Tibial artery (tissue), 4 donors: ENCODE results near the gene KIAA0825.

Experiments
- DNase-seq, 2 donors: peaks; one replicate each; pipeline ENCODE4 v3.0.0-alpha.2; 2019
- H3K27ac ChIP-seq, 2 donors: fragments of 200-600 bp; sonication (generic) in 1 of 2; 1 replicate in 1 of 2; 2 replicates in 1 of 2; pipeline ENCODE4 v1.5.1; 2018 to 2019; ENCODE audit warnings: mild to moderate bottlenecking in 1 of 2
- H3K27me3 ChIP-seq, 2 donors: fragments of 200-600 bp; sonication (generic) in 1 of 2; one replicate each; pipeline versions ENCODE4 v1.5.1 to v1.6.0; 2016 to 2019
- H3K36me3 ChIP-seq, 3 donors: fragments of 200-600 bp; sonication (generic) in 2 of 3; one replicate each; pipeline ENCODE4 v1.5.1; 2016 to 2019; ENCODE audit warnings: mild to moderate bottlenecking in 2 of 3
- H3K4me1 ChIP-seq, 4 donors: fragments of 200-600 bp; sonication (generic) in 2 of 4; 1 replicate in 3 of 4; 2 replicates in 1 of 4; pipeline ENCODE4 v1.5.1; 2016 to 2019
- H3K4me3 ChIP-seq, 2 donors: fragments of 200-600 bp; sonication (generic) in 1 of 2; 1 replicate in 1 of 2; 2 replicates in 1 of 2; pipeline ENCODE4 v1.5.1; 2018 to 2019; ENCODE audit warnings: mild to moderate bottlenecking in 2 of 2
- H3K9me3 ChIP-seq, 3 donors: fragments of 200-600 bp; sonication (generic) in 1 of 3; one replicate each; pipeline ENCODE4 v1.5.1; 2016 to 2019
- intact Hi-C: fragments of 100-400 bp; cut with DNase I; formaldehyde crosslinking; loops from one replicate; pipeline ENCODE4 v1.15.0; 2023; ENCODE audit warnings: low total_unique reads
- TF ChIP-seq, protein P1 (sequence below), 2 experiments: fragments of 200-600 bp in 1 of 2; fragments of 450-650 bp in 1 of 2; IDR thresholded peaks; one replicate each; pipeline ENCODE4 v1.5.1; 2017 to 2019; ENCODE audit warnings: antibody characterized with exemption in 2 of 2, mild to moderate bottlenecking in 1 of 2, moderate library complexity in 1 of 2

KIAA0825 gene

DNA sequence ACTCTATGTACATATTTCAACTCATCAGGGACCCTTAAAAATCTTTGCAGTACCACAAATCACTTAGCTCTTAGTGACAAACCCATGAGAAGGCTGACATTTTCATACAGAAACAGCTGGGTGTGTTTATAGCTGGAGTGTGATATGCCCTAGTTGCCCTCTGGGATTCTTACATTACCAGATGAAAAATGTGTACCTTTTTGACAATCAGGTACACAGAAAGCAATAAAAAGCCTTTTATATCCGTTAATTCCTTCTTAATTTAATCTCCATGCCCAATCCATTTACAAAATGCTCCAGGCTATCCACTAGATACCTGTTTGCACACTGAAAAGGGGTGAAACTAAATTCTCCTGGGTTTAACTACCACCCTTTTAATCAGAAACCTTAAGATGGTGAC is 222.9 kb downstream of the KIAA0825 start:
- Histone ChIP-seq H3K27me3 (no peaks in the 10 kb centered on the region), H3K4me1 (no peaks in the 10 kb centered on the region), H3K4me3 (no peak overlapping the region), H3K27ac (no peak overlapping the region), H3K36me3 (no peaks in the 10 kb centered on the region), H3K9me3 (no peaks in the 10 kb centered on the region)
- intact Hi-C loops = no loop called here
- DNase-seq = no peak
- TF ChIP-seq, protein P1, sequence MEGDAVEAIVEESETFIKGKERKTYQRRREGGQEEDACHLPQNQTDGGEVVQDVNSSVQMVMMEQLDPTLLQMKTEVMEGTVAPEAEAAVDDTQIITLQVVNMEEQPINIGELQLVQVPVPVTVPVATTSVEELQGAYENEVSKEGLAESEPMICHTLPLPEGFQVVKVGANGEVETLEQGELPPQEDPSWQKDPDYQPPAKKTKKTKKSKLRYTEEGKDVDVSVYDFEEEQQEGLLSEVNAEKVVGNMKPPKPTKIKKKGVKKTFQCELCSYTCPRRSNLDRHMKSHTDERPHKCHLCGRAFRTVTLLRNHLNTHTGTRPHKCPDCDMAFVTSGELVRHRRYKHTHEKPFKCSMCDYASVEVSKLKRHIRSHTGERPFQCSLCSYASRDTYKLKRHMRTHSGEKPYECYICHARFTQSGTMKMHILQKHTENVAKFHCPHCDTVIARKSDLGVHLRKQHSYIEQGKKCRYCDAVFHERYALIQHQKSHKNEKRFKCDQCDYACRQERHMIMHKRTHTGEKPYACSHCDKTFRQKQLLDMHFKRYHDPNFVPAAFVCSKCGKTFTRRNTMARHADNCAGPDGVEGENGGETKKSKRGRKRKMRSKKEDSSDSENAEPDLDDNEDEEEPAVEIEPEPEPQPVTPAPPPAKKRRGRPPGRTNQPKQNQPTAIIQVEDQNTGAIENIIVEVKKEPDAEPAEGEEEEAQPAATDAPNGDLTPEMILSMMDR (IDR thresholded peaks at IDR 0.05) = no peak

DNA sequence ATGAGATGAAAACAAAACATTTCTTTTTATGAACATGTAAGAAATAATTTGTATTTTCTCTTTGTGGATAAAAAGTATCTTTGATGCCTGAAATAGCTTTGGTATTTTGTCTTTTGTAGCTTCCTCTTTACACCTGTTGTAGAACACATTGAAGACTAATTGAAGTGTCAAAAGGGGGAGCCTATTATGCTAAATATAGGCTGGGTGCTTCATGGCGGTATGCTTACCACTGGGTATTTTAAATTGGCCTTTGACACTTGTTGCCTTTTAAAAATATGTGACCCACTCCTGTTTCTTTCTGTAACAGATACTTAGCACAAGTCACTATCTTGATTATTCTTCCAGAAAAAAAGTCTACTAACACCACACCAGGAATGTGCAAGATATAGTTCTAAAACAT is 226.4 kb downstream of the KIAA0825 start:
- intact Hi-C loops = no loop called here
- TF ChIP-seq, protein P1 (IDR thresholded peaks at IDR 0.05) = no peak

DNA sequence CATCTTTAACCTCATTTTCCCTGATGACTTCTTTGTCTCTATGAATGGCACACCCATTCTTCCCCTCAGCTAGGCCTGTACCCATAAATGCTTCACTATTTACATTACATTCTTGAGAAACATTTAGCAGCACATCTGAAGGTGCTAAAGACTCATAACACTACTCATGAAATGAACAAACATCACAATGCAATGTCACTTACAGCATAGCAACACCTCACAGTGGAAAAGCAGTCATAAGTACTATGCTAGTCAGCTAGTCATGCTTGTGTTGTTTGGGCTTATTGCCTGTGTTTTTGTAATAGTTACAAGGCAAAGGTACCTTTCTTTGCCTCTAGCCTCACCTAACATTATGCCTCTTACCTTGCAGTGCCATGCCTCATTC is 228.9 kb downstream of the KIAA0825 start:
- Histone ChIP-seq H3K27ac (no peak overlapping the region), H3K9me3 (no peaks in the 10 kb centered on the region), H3K4me1 (no peaks in the 10 kb centered on the region), H3K27me3 (no peaks in the 10 kb centered on the region), H3K4me3 (no peak overlapping the region), H3K36me3 (no peaks in the 10 kb centered on the region)
- no peak for DNase-seq
- intact Hi-C loops = no loop called here
- TF ChIP-seq, protein P1 (IDR thresholded peaks at IDR 0.05) = no peak

More for the DNA sequence above, 226.4 kb downstream of the KIAA0825 start:
- Histone ChIP-seq H3K9me3 (no peaks in the 10 kb centered on the region), H3K27ac (no peak overlapping the region), H3K36me3 (no peaks in the 10 kb centered on the region), H3K27me3 (no peaks in the 10 kb centered on the region), H3K4me3 (no peak overlapping the region), H3K4me1 (no peaks in the 10 kb centered on the region)
- no peak for DNase-seq

DNA sequence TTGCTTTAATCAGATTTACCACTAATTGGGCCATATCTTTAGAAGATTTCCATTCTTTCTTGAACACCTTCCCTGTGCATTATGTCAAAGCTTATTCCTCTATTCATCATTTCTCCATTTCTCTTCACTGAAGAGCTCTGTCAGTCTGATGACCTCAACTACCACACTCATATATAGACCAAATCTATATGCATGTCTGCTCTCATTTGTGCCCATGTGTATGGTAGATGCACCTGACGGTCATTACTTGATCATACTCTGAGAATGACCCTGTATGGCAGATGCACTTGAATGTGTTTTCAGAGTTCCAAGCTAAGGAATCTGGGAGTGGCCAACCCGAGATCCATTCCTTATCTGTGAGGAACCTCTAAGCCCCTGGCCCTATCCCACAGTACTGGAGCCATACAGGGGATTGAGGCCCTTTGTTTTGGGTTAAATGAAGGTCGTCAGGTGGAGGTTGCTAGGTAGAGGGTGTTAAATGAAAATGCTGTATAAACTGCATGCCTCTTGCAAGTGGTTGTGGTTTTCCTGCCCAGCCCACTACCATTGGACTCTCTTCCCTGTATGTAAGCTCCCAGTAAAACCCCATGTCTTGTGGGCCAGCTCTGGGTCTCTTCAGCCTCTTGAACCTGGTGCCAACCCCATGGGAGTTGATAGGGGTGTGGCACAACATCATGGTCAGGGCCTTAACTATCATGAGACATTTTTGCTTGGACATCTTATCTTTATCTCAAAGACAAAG is 229.5 kb downstream of the KIAA0825 start:
- H3K4me1 ChIP-seq = no peaks in the 10 kb centered on the region
- H3K27ac ChIP-seq = no peak overlapping the region
- H3K36me3 ChIP-seq = peaks cover 0 to 3% (median 0%) of the 10 kb centered on the region in 3 donors
- intact Hi-C loops = no loop called here
- TF ChIP-seq, protein P1 (IDR thresholded peaks at IDR 0.05) = no peak
- no peak for DNase-seq
- no peaks in the 10 kb centered on the region for H3K9me3 ChIP-seq
- H3K4me3 ChIP-seq = no peak overlapping the region
- H3K27me3 ChIP-seq = no peaks in the 10 kb centered on the region

GRCh38 chr5:94385767-94386166 is 232.6 kb downstream of the KIAA0825 start:
- DNase-seq = no peak
- intact Hi-C loops = no loop called here
- TF ChIP-seq, protein P1 (IDR thresholded peaks at IDR 0.05) = no peak

More at GRCh38 chr5:94385767-94386166, 232.6 kb downstream of the KIAA0825 start:
- H3K27me3 ChIP-seq = no peaks in the 10 kb centered on the region
- no peaks in the 10 kb centered on the region for H3K9me3 ChIP-seq
- peaks cover 0 to 3% (median 0%) of the 10 kb centered on the region in 3 donors for H3K36me3 ChIP-seq
- no peak overlapping the region for H3K4me3 ChIP-seq
- H3K27ac ChIP-seq = no peak overlapping the region
- H3K4me1 ChIP-seq = no peaks in the 10 kb centered on the region
